SK-N-MC (cell line): ENCODE data around the gene ADGRF5.

Experiments used
- DNase-seq: peaks from one replicate; pipeline ENCODE4 v3.0.0-alpha.2; 2011; ENCODE audit warnings: low read depth, low spot score
- H3K27ac ChIP-seq: fragments of 200-600 bp; sonication (generic); 2 replicates; pipeline ENCODE4 v1.5.1; 2016; ENCODE audit warnings: mixed run types
- H3K36me3 ChIP-seq: fragments of 200-600 bp; sonication (generic); 2 replicates; pipeline ENCODE4 v1.6.1; 2017; ENCODE audit warnings: antibody characterized with exemption, low read length, mixed read lengths; ENCODE audit not compliant: insufficient read depth
- H3K4me3 ChIP-seq: fragments of 200-600 bp; sonication (generic); 2 replicates; pipeline ENCODE4 v1.5.1; 2016
- H3K9ac ChIP-seq: fragments of 200-600 bp; sonication (generic); 2 replicates; pipeline ENCODE4 v1.8.0; 2017; ENCODE audit warnings: mixed run types, mixed read lengths; ENCODE audit not compliant: insufficient read length
- H3K9me3 ChIP-seq: fragments of 200-600 bp; sonication (generic); 2 replicates; pipeline ENCODE4 v1.6.1; 2017; ENCODE audit warnings: low read depth, mild to moderate bottlenecking, antibody characterized with exemption, low read length, moderate library complexity, mixed read lengths
- EZH2 ChIP-seq: fragments of 200-600 bp; sonication (generic); IDR thresholded peaks from one replicate; pipeline ENCODE4 v1.6.1; 2017; ENCODE audit warnings: antibody characterized with exemption
- FOXP2 ChIP-seq: optimal IDR thresholded peaks from 2 replicates; pipeline ENCODE3; 2011; ENCODE audit warnings: mild to moderate bottlenecking, moderate library complexity; ENCODE audit not compliant: insufficient read depth; ENCODE audit errors: extremely low read length, control extremely low read depth
- POLR2AphosphoS5 ChIP-seq: IDR thresholded peaks from 2 replicates; pipeline ENCODE4 v1.6.1; 2012; ENCODE audit warnings: mild to moderate bottlenecking, low read depth, low read length, borderline replicate concordance

Gene ADGRF5

GRCh38 chr6:46904117-46904516 is 17.6 kb downstream of the ADGRF5 start:
- H3K27ac ChIP-seq: no peak overlapping the region
- H3K4me3 ChIP-seq: no peak overlapping the region
- no peaks in the 10 kb centered on the region for H3K36me3 ChIP-seq
- H3K9me3 ChIP-seq: no peaks in the 10 kb centered on the region
- no peak for DNase-seq
- TF ChIP-seq EZH2: no peak
- no peak for TF ChIP-seq POLR2AphosphoS5
- TF ChIP-seq FOXP2: no peak
- H3K9ac ChIP-seq: no peak overlapping the region

- no peaks in the 10 kb centered on the region for H3K9me3 ChIP-seq
- H3K4me3 ChIP-seq: no peak overlapping the region
- no peak for TF ChIP-seq EZH2
- H3K9ac ChIP-seq: no peak overlapping the region
- no peak for DNase-seq
- no peaks in the 10 kb centered on the region for H3K36me3 ChIP-seq
- H3K27ac ChIP-seq: no peak overlapping the region
Observed at GRCh38 chr6:46903175-46903574, 18.6 kb downstream of the ADGRF5 start.

GRCh38 chr6:46901882-46902314 is 19.8 kb downstream of the ADGRF5 start:
- no peak overlapping the region for H3K9ac ChIP-seq
- no peaks in the 10 kb centered on the region for H3K9me3 ChIP-seq
- TF ChIP-seq EZH2 (no peak), FOXP2 (no peak), POLR2AphosphoS5 (no peak)
- DNase-seq: no peak
- H3K36me3 ChIP-seq: no peaks in the 10 kb centered on the region
- no peak overlapping the region for H3K4me3 ChIP-seq
- no peak overlapping the region for H3K27ac ChIP-seq

GRCh38 chr6:46900266-46900665 is 21.5 kb downstream of the ADGRF5 start:
- Histone ChIP-seq H3K9me3 (no peaks in the 10 kb centered on the region), H3K27ac (no peak overlapping the region), H3K36me3 (no peaks in the 10 kb centered on the region), H3K9ac (no peak overlapping the region), H3K4me3 (no peak overlapping the region)
- TF ChIP-seq POLR2AphosphoS5 (no peak), FOXP2 (no peak), EZH2 (no peak)
- no peak for DNase-seq

- no peak for DNase-seq
- Histone ChIP-seq H3K36me3 (no peaks in the 10 kb centered on the region), H3K27ac (no peak overlapping the region), H3K9me3 (no peaks in the 10 kb centered on the region), H3K4me3 (no peak overlapping the region), H3K9ac (no peak overlapping the region)
- TF ChIP-seq POLR2AphosphoS5: no peak
- TF ChIP-seq EZH2: no peak
- TF ChIP-seq FOXP2: no peak
Observed at GRCh38 chr6:46899659-46900058, 22.1 kb downstream of the ADGRF5 start.

GRCh38 chr6:46898006-46898405 is 23.7 kb downstream of the ADGRF5 start:
- TF ChIP-seq FOXP2: no peak
- TF ChIP-seq EZH2: no peak
- no peak for TF ChIP-seq POLR2AphosphoS5
- no peak for DNase-seq
- no peaks in the 10 kb centered on the region for H3K9me3 ChIP-seq

GRCh38 chr6:46896871-46897270 is 24.9 kb downstream of the ADGRF5 start:
- no peaks in the 10 kb centered on the region for H3K9me3 ChIP-seq
- DNase-seq: no peak
- H3K9ac ChIP-seq: no peak overlapping the region
- H3K36me3 ChIP-seq: no peaks in the 10 kb centered on the region
- H3K27ac ChIP-seq: no peak overlapping the region
- H3K4me3 ChIP-seq: no peak overlapping the region
- TF ChIP-seq POLR2AphosphoS5: no peak
- TF ChIP-seq FOXP2: no peak
- TF ChIP-seq EZH2: no peak

More at GRCh38 chr6:46898006-46898405, 23.7 kb downstream of the ADGRF5 start:
- Histone ChIP-seq H3K9ac (no peak overlapping the region), H3K36me3 (no peaks in the 10 kb centered on the region), H3K27ac (no peak overlapping the region), H3K4me3 (no peak overlapping the region)

- TF ChIP-seq EZH2 (no peak), POLR2AphosphoS5 (no peak), FOXP2 (no peak)
- H3K27ac ChIP-seq: no peak overlapping the region
- DNase-seq: no peak
Observed at GRCh38 chr6:46895930-46896329, 25.8 kb downstream of the ADGRF5 start.

GRCh38 chr6:46894433-46894832 is 27.3 kb downstream of the ADGRF5 start:
- TF ChIP-seq EZH2 (no peak), POLR2AphosphoS5 (no peak), FOXP2 (no peak)
- Histone ChIP-seq H3K27ac (no peak overlapping the region), H3K9me3 (no peaks in the 10 kb centered on the region), H3K4me3 (no peak overlapping the region), H3K36me3 (no peaks in the 10 kb centered on the region), H3K9ac (no peak overlapping the region)
- no peak for DNase-seq

More at GRCh38 chr6:46895930-46896329, 25.8 kb downstream of the ADGRF5 start:
- Histone ChIP-seq H3K9ac (no peak overlapping the region), H3K36me3 (no peaks in the 10 kb centered on the region), H3K9me3 (no peaks in the 10 kb centered on the region), H3K4me3 (no peak overlapping the region)
